IMR-90 (cell line): ENCODE data around the gene SLC9A2. TPM values are rescaled to one million over a fixed set of nuclear protein-coding genes. Genes with fewer than 3 reads are reported as not detected.

ENCODE experiments used
- ATAC-seq: fragments of 200-7000 bp; cut with Tn5 transposase; 2 replicates; pipeline ENCODE4 v1.9.1; 2020; ENCODE audit warnings: low read depth, mild to moderate bottlenecking, moderate library complexity
- BruUV-seq: library from RNA; stranded (reverse); fragments of 400-500 nt; replicated peaks from 2 replicates; lab custom pipeline; 2021; lab: Mats Ljungman, UMichigan
- CTCF ChIA-PET: fragments of 300-600 bp; formaldehyde crosslinking; extraction: SDS; loops from one replicate; lab custom pipeline; 2021; ENCODE audit warnings: antibody characterized with exemption; lab: Yijun Ruan, JAX
- POLR2A ChIA-PET: fragments of 300-600 bp; sonication (Branson Sonifier 250); formaldehyde crosslinking; loops from one replicate; lab custom pipeline; 2022; ENCODE audit warnings: antibody characterized with exemption; ENCODE audit not compliant: unreplicated experiment; lab: Charles Lee
- DNase-seq: peaks from one replicate; pipeline ENCODE4 v3.0.0; 2013
- H2AFZ ChIP-seq: replicated peaks from 2 replicates; pipeline ENCODE3; 2013; ENCODE audit warnings: low read length, mild to moderate bottlenecking; ENCODE audit not compliant: poor library complexity
- H2AK5ac ChIP-seq: 2 replicates; pipeline ENCODE4 v1.6.1; 2013; ENCODE audit warnings: low read depth, low read length, inconsistent platforms
- H2AK9ac ChIP-seq: replicated peaks from 2 replicates; pipeline ENCODE3; 2013; ENCODE audit warnings: mild to moderate bottlenecking, low read depth, low read length, moderate library complexity; ENCODE audit not compliant: poor library complexity
- H2BK120ac ChIP-seq: 2 replicates; pipeline ENCODE4 v1.6.1; 2013; ENCODE audit warnings: low read depth, low read length, inconsistent platforms
- H2BK15ac ChIP-seq: 3 replicates; pipeline ENCODE4 v1.6.1; 2013; ENCODE audit warnings: low read depth, low read length, inconsistent platforms
- H2BK20ac ChIP-seq: 2 replicates; pipeline ENCODE4 v1.6.1; 2013; ENCODE audit warnings: low read depth, mild to moderate bottlenecking, inconsistent platforms, low read length, moderate library complexity
- H2BK5ac ChIP-seq: 2 replicates; pipeline ENCODE4 v1.6.1; 2013; ENCODE audit warnings: mild to moderate bottlenecking, low read depth, low read length, inconsistent platforms; ENCODE audit not compliant: poor library complexity, severe bottlenecking
- H3K14ac ChIP-seq: replicated peaks from 2 replicates; pipeline ENCODE4 v1.6.1; 2013; ENCODE audit warnings: low read depth, low read length, inconsistent platforms
- H3K18ac ChIP-seq: 2 replicates; pipeline ENCODE4 v1.6.1; 2013; ENCODE audit warnings: low read depth, low read length, control low read depth
- H3K23ac ChIP-seq: 2 replicates; pipeline ENCODE4 v1.6.1; 2013; ENCODE audit warnings: low read depth, low read length, inconsistent platforms
- H3K27ac ChIP-seq: 2 replicates; pipeline ENCODE4 v1.5.1; 2013; ENCODE audit warnings: mild to moderate bottlenecking, control low read depth, low read length; ENCODE audit not compliant: insufficient read depth
- H3K27me3 ChIP-seq: 2 replicates; pipeline ENCODE4 v1.6.1; 2013; ENCODE audit warnings: low read length; ENCODE audit not compliant: control insufficient read depth, insufficient read depth
- H3K36me3 ChIP-seq: 2 replicates; pipeline ENCODE4 v1.6.1; 2013; ENCODE audit warnings: low read length, mixed read lengths; ENCODE audit not compliant: control insufficient read depth, insufficient read depth
- H3K4ac ChIP-seq: 2 replicates; pipeline ENCODE4 v1.6.1; 2013; ENCODE audit warnings: low read depth, low read length, inconsistent platforms
- H3K4me1 ChIP-seq: 2 replicates; pipeline ENCODE4 v1.6.1; 2013; ENCODE audit warnings: low read length, mixed read lengths; ENCODE audit not compliant: control insufficient read depth, insufficient read depth
- H3K4me2 ChIP-seq: 2 replicates; pipeline ENCODE4 v1.6.1; 2013; ENCODE audit warnings: low read depth, mild to moderate bottlenecking, control low read depth, low read length, moderate library complexity
- H3K4me3 ChIP-seq: 2 replicates; pipeline ENCODE4 v1.5.1; 2013; ENCODE audit warnings: low read depth, mild to moderate bottlenecking, control low read depth, low read length, moderate library complexity; ENCODE audit not compliant: insufficient read depth
- H3K56ac ChIP-seq: 2 replicates; pipeline ENCODE4 v1.6.1; 2013; ENCODE audit warnings: low read length, inconsistent platforms; ENCODE audit not compliant: insufficient read depth; ENCODE audit errors: extremely low read depth
- H3K79me1 ChIP-seq, 2 experiments: 2 replicates each; pipeline ENCODE4 v1.6.1; 2013; ENCODE audit warnings: low read length in 2 of 2, inconsistent platforms in 1 of 2, low read depth in 1 of 2
- H3K9ac ChIP-seq: 2 replicates; pipeline ENCODE4 v1.6.1; 2013; ENCODE audit warnings: low read depth, low read length, control low read depth
- H3K9me1 ChIP-seq: 2 replicates; pipeline ENCODE4 v1.6.1; 2013; ENCODE audit warnings: low read length, inconsistent platforms; ENCODE audit not compliant: insufficient read depth
- H3K9me3 ChIP-seq: 2 replicates; pipeline ENCODE4 v1.6.1; 2013; ENCODE audit warnings: low read length; ENCODE audit not compliant: control insufficient read depth, insufficient read depth
- H4K20me1 ChIP-seq: 2 replicates; pipeline ENCODE4 v1.6.1; 2013; ENCODE audit warnings: low read length, inconsistent platforms; ENCODE audit not compliant: insufficient read depth
- H4K5ac ChIP-seq: 2 replicates; pipeline ENCODE4 v1.6.1; 2013; ENCODE audit warnings: mild to moderate bottlenecking, low read depth, low read length, control low read depth
- H4K8ac ChIP-seq, 2 experiments: 2 replicates each; pipeline ENCODE4 v1.6.1; 2013; ENCODE audit warnings: low read depth in 2 of 2, low read length in 2 of 2, control low read depth in 1 of 2, inconsistent platforms in 1 of 2
- H4K91ac ChIP-seq: 2 replicates; pipeline ENCODE4 v1.6.1; 2013; ENCODE audit warnings: low read depth, low read length, inconsistent platforms; ENCODE audit not compliant: insufficient read depth
- BHLHE40 ChIP-seq: fragments of 150-350 bp; IDR thresholded peaks from 2 replicates; pipeline ENCODE4 v1.6.1; 2016; ENCODE audit warnings: mild to moderate bottlenecking, low read depth, low read length
- CEBPB ChIP-seq: IDR thresholded peaks from 2 replicates; pipeline ENCODE4 v1.6.1; 2012; ENCODE audit warnings: low read depth, low read length, improper control_type of control experiment
- FOS ChIP-seq: fragments of 150-350 bp; IDR thresholded peaks from 2 replicates; pipeline ENCODE4 v1.6.1; 2016; ENCODE audit warnings: low read depth, low read length
- MAFK ChIP-seq: IDR thresholded peaks from 2 replicates; pipeline ENCODE4 v1.6.1; 2012; ENCODE audit warnings: low read depth, low read length, improper control_type of control experiment
- RCOR1 ChIP-seq: IDR thresholded peaks from 2 replicates; pipeline ENCODE4 v1.6.1; 2012; ENCODE audit warnings: mild to moderate bottlenecking, low read length, improper control_type of control experiment; ENCODE audit not compliant: insufficient replicate concordance
- RFX5 ChIP-seq: IDR thresholded peaks from 2 replicates; pipeline ENCODE4 v1.8.0; 2012; ENCODE audit warnings: low read depth, mild to moderate bottlenecking, low read length, moderate library complexity
- SMC3 ChIP-seq: fragments of 150-350 bp; IDR thresholded peaks from 2 replicates; pipeline ENCODE4 v1.6.1; 2016; ENCODE audit warnings: low read depth, mild to moderate bottlenecking, antibody characterized with exemption, low read length, moderate library complexity
- WGBS, 2 experiments: methylation state at CpG; one replicate each; pipeline versions ENCODE4 v1.1.5 to v1.1.7; 2013; ENCODE audit warnings: missing lambda C conversion rate in 2 of 2; ENCODE audit not compliant: insufficient read length in 1 of 2; ENCODE audit errors: extremely low coverage in 2 of 2; 5-methylcytosine and 5-hydroxymethylcytosine counted together
- dilution Hi-C: fragments of 300-500 bp; cut with HindIII; formaldehyde crosslinking; loops from one replicate; pipeline ENCODE4 v1.14.3; 2018; ENCODE audit warnings: low sequenced_read_pairs; ENCODE audit not compliant: unreplicated experiment
- in situ Hi-C: fragments of 300-500 bp; cut with MboI; formaldehyde crosslinking; loops from 3 replicates; pipeline ENCODE4 v1.14.3; 2019; ENCODE audit warnings: low sequenced_read_pairs, inconsistent platforms, mixed read lengths
- intact Hi-C: fragments of 100-400 bp; cut with micrococcal nuclease; formaldehyde crosslinking; loops from 2 replicates; pipeline ENCODE4 v1.10.0; 2022
- polyA plus RNA-seq, 3 experiments: library from polyadenylated mRNA; depleted of rRNA; stranded (reverse); fragments of >200 nt; gene quantifications; 2 replicates each; pipeline ENCODE4 v1.2.3, GENCODE V29; 2012; ENCODE audit warnings: low replicate concordance in 1 of 3
- total RNA-seq: library from RNA; depleted of rRNA; stranded (reverse); fragments of >200 nt; gene quantifications from 2 replicates; pipeline ENCODE4 v1.2.3, GENCODE V29; 2012

SLC9A2 gene
- total and polyA plus RNA-seq, 2 of the 4 experiments (the other 2 are of a cell fraction): not detected

DNA sequence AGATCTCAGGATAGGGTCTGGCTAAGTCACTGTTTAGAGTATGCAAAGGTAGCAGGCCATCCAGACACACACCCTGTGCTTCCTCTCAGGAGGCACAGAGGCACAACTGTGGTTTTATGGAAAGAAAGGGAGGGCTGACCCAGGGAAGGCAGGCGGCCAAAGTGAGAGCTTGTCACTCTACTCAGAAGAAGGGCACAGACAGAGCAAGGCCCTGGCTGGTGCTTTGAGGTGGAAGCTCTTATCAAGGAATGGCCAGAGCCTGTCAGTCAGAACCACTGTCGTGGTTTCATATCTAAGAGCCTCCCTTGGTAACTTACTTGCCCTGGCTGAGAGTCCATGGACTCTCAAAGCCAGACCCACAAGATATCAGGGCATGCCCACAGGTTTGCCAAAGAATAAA, 40.7 kb downstream of the SLC9A2 start:
- Histone ChIP-seq H3K56ac (no peak overlapping the region), H3K9me3 (no peaks in the 10 kb centered on the region), H2BK15ac (no peak overlapping the region), H3K9ac (no peak overlapping the region), H2BK120ac (no peak overlapping the region), H3K79me1 (no peaks in the 10 kb centered on the region), H3K27ac (no peak overlapping the region), H3K4me1 (no peaks in the 10 kb centered on the region), H3K14ac (no peak overlapping the region), H2BK5ac (no peak overlapping the region), H4K5ac (no peak overlapping the region), H3K4ac (no peak overlapping the region), H3K18ac (no peak overlapping the region), H3K27me3 (peaks cover 2% of the 10 kb centered on the region; the same call in 1 of the 2 replicates), H3K4me3 (no peak overlapping the region), H2AK5ac (no peak overlapping the region), H2AK9ac (no peak overlapping the region), H2AFZ (no peak overlapping the region), H4K8ac (no peak overlapping the region), H3K36me3 (no peaks in the 10 kb centered on the region), H2BK20ac (no peak overlapping the region), H3K23ac (no peak overlapping the region), H3K4me2 (no peak overlapping the region), H3K9me1 (no peaks in the 10 kb centered on the region), H4K91ac (no peak overlapping the region), H4K20me1 (no peaks in the 10 kb centered on the region)
- BruUV-seq: no TSS peak
- no CpG with 5 or more reads among the region's 2 CpGs for WGBS, 2 experiments
- ChIA-PET CTCF (no interaction called here), POLR2A (no interaction called here)
- intact Hi-C loops (no loop called here), in situ Hi-C loops (no loop called here), dilution Hi-C loops (no loop called here)
- DNase-seq: no peak
- TF ChIP-seq BHLHE40 (no peak), MAFK (no peak), RFX5 (no peak), SMC3 (no peak), FOS (no peak), RCOR1 (no peak), CEBPB (no peak)
- ATAC-seq: no peak
